ENCODE measurements around the gene SNAP47. TPM values are rescaled to one million over a fixed set of nuclear protein-coding genes. Genes with fewer than 3 reads are reported as not detected.

Gene SNAP47
- polyA plus RNA-seq, 1 of the 3 experiments (the other 2 are of a cell fraction), result 45.6 TPM

GRCh38 chr1:227763246-227764018 is 28.2 kb downstream of the SNAP47 start:
- WGBS (ENCODE audit: low lambda C conversion rate), result 96% methylated on average over 8 of the region's 16 CpGs
- H3K4me2 ChIP-seq, result 0 out of 2 replicates have a peak overlapping the region, but pooled peaks have one; percentile 9
- H3K27me3 ChIP-seq (ENCODE audit: insufficient read depth), result no peaks in the 10 kb centered on the region
- H3K27ac ChIP-seq (ENCODE audit: low read depth in 2 of 2, low read length in 1 of 2), result no peak overlapping the region; a peak in 1 of 4 replicates
- no peaks in the 10 kb centered on the region for H3K9me2 ChIP-seq
- H3K4me1 ChIP-seq (ENCODE audit: control insufficient read depth in 1 of 2, insufficient read depth in 2 of 2, low read depth in 1 of 2, low read length in 1 of 2), result peaks cover 15 to 27% of the 10 kb centered on the region in 2 experiments
- H2AFZ ChIP-seq (ENCODE audit: low read depth), result no peak overlapping the region
- ChIA-PET CTCF (interaction anchor here (0.6 to 4.9 kb wide), 19 partner anchors 11 to 1782 kb away, joined by 3 to 70 read pairs (median 4); partner anchors contain the start of gene WNT9A), POLR2A (no interaction called here)
- H3K9ac ChIP-seq, result no peak overlapping the region
- DNase-seq, result no peak
- H3F3A ChIP-seq (replicated peaks; ENCODE audit: insufficient read depth), result peaks cover 10% of the 10 kb centered on the region
- peaks cover 38% of the 10 kb centered on the region for H4K20me1 ChIP-seq (ENCODE audit: insufficient read depth)
- no peaks in the 10 kb centered on the region for H3K9me3 ChIP-seq
- peaks cover 19 to 51% of the 10 kb centered on the region in 2 experiments for H3K36me3 ChIP-seq (replicated peaks in 1 of 2; ENCODE audit: control insufficient read depth in 1 of 2, insufficient read depth in 2 of 2, low read length in 1 of 2)
- no peak overlapping the region for H3K4me3 ChIP-seq (ENCODE audit: low read depth in 2 of 2, low read length in 1 of 2)
- TF ChIP-seq FOSL2 (IDR thresholded peaks at IDR 0.05; ENCODE audit: borderline replicate concordance, low read depth), result no peak
- TF ChIP-seq CHD2 (IDR thresholded peaks at IDR 0.05; ENCODE audit: low read length, partially characterized antibody), result no peak
- TF ChIP-seq CTCF (IDR thresholded peaks at IDR 0.05), result no peak
- no peak for TF ChIP-seq RCOR1 (IDR thresholded peaks at IDR 0.05; ENCODE audit: low read length)
- no peak for TF ChIP-seq FOXM1 (IDR thresholded peaks at IDR 0.05; ENCODE audit: low read depth)
- no peak for TF ChIP-seq RFX5 (IDR thresholded peaks at IDR 0.05; ENCODE audit: low read length)
- no peak for TF ChIP-seq TEAD4 (IDR thresholded peaks at IDR 0.05; ENCODE audit: borderline replicate concordance, insufficient read depth)
- no peak for TF ChIP-seq NRF1 (IDR thresholded peaks at IDR 0.05; ENCODE audit: low read depth, low read length)
- no peak for TF ChIP-seq TCF12 (IDR thresholded peaks at IDR 0.05)
- no peak for TF ChIP-seq GATA2 (CRISPR knock-in tag; IDR thresholded peaks at IDR 0.05)
- TF ChIP-seq USF1 (IDR thresholded peaks at IDR 0.05; ENCODE audit: borderline replicate concordance, low read depth), result no peak
- TF ChIP-seq JUND (IDR thresholded peaks at IDR 0.05), result no peak
- TF ChIP-seq EZH2phosphoT487 (IDR thresholded peaks at IDR 0.05; ENCODE audit: borderline replicate concordance, low read depth), result no peak
- no peak for TF ChIP-seq POLR2AphosphoS5 (IDR thresholded peaks at IDR 0.05; ENCODE audit: low read depth, low read length)
- TF ChIP-seq FOXJ3 (CRISPR knock-in tag; IDR thresholded peaks at IDR 0.05), result no peak
- no peak for TF ChIP-seq TAF1 (IDR thresholded peaks at IDR 0.05; ENCODE audit: borderline replicate concordance, low read depth, low read length)
- no peak for TF ChIP-seq MEF2A (IDR thresholded peaks at IDR 0.05; ENCODE audit: borderline replicate concordance, low read depth)
- peaks cover 33% of the 10 kb centered on the region for H3K79me2 ChIP-seq (ENCODE audit: insufficient read depth)
